Right ventricle myocardium inferior (tissue), 1 donor: ENCODE data around the gene GYS1. TPM values are rescaled to one million over a fixed set of nuclear protein-coding genes. Genes with fewer than 3 reads are reported as not detected.
A peak's percentile ranks its signal among the peaks of the same experiment; 100 is the strongest.

Source experiments
- ATAC-seq: fragments of 200-7000 bp; cut with Tn5 transposase; one replicate; pipeline ENCODE4 v1.9.1; 2020; ENCODE audit warnings: mild to moderate bottlenecking, moderate library complexity
- DNase-seq: peaks from one replicate; pipeline ENCODE4 v3.0.0; 2021; ENCODE audit errors: missing footprints
- intact Hi-C: fragments of 100-400 bp; cut with DNase I; formaldehyde crosslinking; loops from one replicate; pipeline ENCODE4 v1.11.0; 2022
- total RNA-seq: library from RNA; stranded (reverse); fragmentation: NEBNext Ultra II Directional; extraction: Animal tissue kit (Norgen Biotek cat#: 25700); gene quantifications from one replicate; pipeline ENCODE4 v1.2.1, GENCODE V29; 2021
- donor health status: DM: no; HTN: yes; CAD: no; lungs with severe emphysema.

GYS1 gene
- total RNA-seq, 1 donor from 2014 or later = 99.1 TPM

GRCh38 chr19:48992581-48993174, 431 bp downstream of the GYS1 start:
- intact Hi-C loops = loop anchor here (2.0 kb wide), 1 partner anchor 28 kb away; the partner anchor contains the start of gene FTL
- ATAC-seq (peak; percentile 1), DNase-seq (peak; percentile 73)

GRCh38 chr19:48991873-48992580, 1.1 kb downstream of the GYS1 start:
- ATAC-seq (peak; percentile 41), DNase-seq (no peak)
- intact Hi-C loops = loop anchor here (2.0 kb wide), 1 partner anchor 27 kb away; the partner anchor contains the start of gene FTL

GRCh38 chr19:48991011-48991609, 2.0 kb downstream of the GYS1 start:
- DNase-seq (no peak), ATAC-seq (no peak)
- intact Hi-C loops = no loop called here

GRCh38 chr19:48990400-48990799, 2.7 kb downstream of the GYS1 start:
- DNase-seq (no peak), ATAC-seq (no peak)
- intact Hi-C loops = no loop called here

- ATAC-seq = no peak
- DNase-seq = peak; percentile 76
- intact Hi-C loops = no loop called here
These were observed 3.3 kb downstream of the GYS1 start for GRCh38 chr19:48989701-48990291.

- intact Hi-C loops = no loop called here
- DNase-seq (no peak), ATAC-seq (no peak)
These were observed 4.2 kb downstream of the GYS1 start for GRCh38 chr19:48988860-48989259.

- no peak for DNase-seq
- intact Hi-C loops = no loop called here
- ATAC-seq = no peak
These were observed 4.8 kb downstream of the GYS1 start for GRCh38 chr19:48988286-48988685.

- intact Hi-C loops = no loop called here
- ATAC-seq = no peak
- no peak for DNase-seq
These were observed 5.8 kb downstream of the GYS1 start for GRCh38 chr19:48987323-48987722.

- intact Hi-C loops = no loop called here
- DNase-seq = no peak
- no peak for ATAC-seq
These were observed 6.9 kb downstream of the GYS1 start for GRCh38 chr19:48986211-48986610.

GRCh38 chr19:48985711-48986110, 7.4 kb downstream of the GYS1 start:
- intact Hi-C loops = no loop called here
- ATAC-seq (no peak), DNase-seq (no peak)

- ATAC-seq (no peak), DNase-seq (no peak)
- intact Hi-C loops = no loop called here
These were observed 10.8 kb downstream of the GYS1 start for GRCh38 chr19:48982280-48982679.

GRCh38 chr19:48977061-48977460, 16.0 kb downstream of the GYS1 start:
- intact Hi-C loops = loop anchor here (5.0 kb wide), 1 partner anchor 340 kb away; the partner anchor contains the start of gene DBP
- ATAC-seq = no peak
- DNase-seq = no peak

- no peak for DNase-seq
- intact Hi-C loops = loop anchor here (5.0 kb wide), 1 partner anchor 339 kb away; the partner anchor contains the start of gene DBP
- no peak for ATAC-seq
These were observed 16.9 kb downstream of the GYS1 start for GRCh38 chr19:48975947-48976847.

- intact Hi-C loops = loop anchor here (5.0 kb wide), 1 partner anchor 174 kb away; no protein-coding TSS in a partner anchor
- ATAC-seq = peak; percentile 62
- DNase-seq = peak; percentile 91
These were observed 22.1 kb downstream of the GYS1 start for GRCh38 chr19:48970923-48971395.

GRCh38 chr19:48970139-48970766, 22.9 kb downstream of the GYS1 start:
- no peak for ATAC-seq
- no peak for DNase-seq
- intact Hi-C loops = loop anchor here (5.0 kb wide), 1 partner anchor 173 kb away; no protein-coding TSS in a partner anchor

GRCh38 chr19:48969276-48970138, 23.6 kb downstream of the GYS1 start:
- ATAC-seq = no peak
- intact Hi-C loops = loop anchor here (5.0 kb wide), 1 partner anchor 172 kb away; no protein-coding TSS in a partner anchor
- DNase-seq = no peak

- intact Hi-C loops = no loop called here
- ATAC-seq = no peak
- no peak for DNase-seq
These were observed 24.3 kb downstream of the GYS1 start for GRCh38 chr19:48968813-48969218.
